HG03060 (cell line): ENCODE results near the gene AQP5.

Experiments
- ATAC-seq: cut with Tn5 transposase; IDR thresholded peaks from one replicate; pipeline ENCODE4 v1.9.1; 2021; ENCODE audit warnings: low read depth, moderate number of reproducible peaks; ENCODE audit not compliant: unreplicated experiment

Gene AQP5

GRCh38 chr12:50006754-50007442 lies 45.2 kb downstream of the AQP5 start:
- no peak for ATAC-seq

GRCh38 chr12:50013361-50014147 lies 51.9 kb downstream of the AQP5 start:
- no peak for ATAC-seq

GRCh38 chr12:50014342-50014741 lies 52.7 kb downstream of the AQP5 start:
- ATAC-seq = no peak
